ENCODE data around the gene CAVIN2.
A peak's percentile ranks its signal among the peaks of the same experiment; 100 is the strongest.

The CAVIN2 gene

GRCh38 chr2:191839918-191840804 lies 6.7 kb downstream of the CAVIN2 start:
- no peak for DNase-seq

- no peak for DNase-seq
Measured at GRCh38 chr2:191838526-191838925, 8.4 kb downstream of the CAVIN2 start.

GRCh38 chr2:191836853-191837769 lies 9.8 kb downstream of the CAVIN2 start:
- no peak for DNase-seq

- no peak for DNase-seq
Measured at GRCh38 chr2:191836471-191836852, 10.4 kb downstream of the CAVIN2 start.

- no peak for DNase-seq
Measured at GRCh38 chr2:191835539-191836350, 11.1 kb downstream of the CAVIN2 start.

GRCh38 chr2:191835100-191835499 lies 11.8 kb downstream of the CAVIN2 start:
- DNase-seq, result no peak

- DNase-seq, result no peak
Measured at GRCh38 chr2:191833356-191833755, 13.5 kb downstream of the CAVIN2 start.

GRCh38 chr2:191832668-191833067 lies 14.2 kb downstream of the CAVIN2 start:
- no peak for DNase-seq

- no peak for DNase-seq
Measured at GRCh38 chr2:191831410-191831994, 15.4 kb downstream of the CAVIN2 start.

- no peak for DNase-seq
Measured at GRCh38 chr2:191824398-191824797, 22.5 kb downstream of the CAVIN2 start.

- DNase-seq, result no peak
Measured at GRCh38 chr2:191821078-191821477, 25.8 kb downstream of the CAVIN2 start.

GRCh38 chr2:191818725-191819350 lies 28.1 kb downstream of the CAVIN2 start:
- no peak for DNase-seq

GRCh38 chr2:191818133-191818532 lies 28.8 kb downstream of the CAVIN2 start:
- DNase-seq, result no peak

GRCh38 chr2:191815010-191815409 lies 31.9 kb downstream of the CAVIN2 start:
- DNase-seq, result no peak

GRCh38 chr2:191813943-191814342 lies 32.9 kb downstream of the CAVIN2 start:
- no peak for DNase-seq

- DNase-seq, result peak in 54 of 56 donors; percentile 2 to 87 (median 44)
Measured at GRCh38 chr2:191811807-191812602, 34.9 kb downstream of the CAVIN2 start.

GRCh38 chr2:191806396-191806795 lies 40.5 kb downstream of the CAVIN2 start:
- no peak for DNase-seq

GRCh38 chr2:191804766-191805165 lies 42.1 kb downstream of the CAVIN2 start:
- DNase-seq, result no peak

GRCh38 chr2:191803007-191803406 lies 43.9 kb downstream of the CAVIN2 start:
- no peak for DNase-seq

- no peak for DNase-seq
Measured at GRCh38 chr2:191802180-191802579, 44.7 kb downstream of the CAVIN2 start.
